ENCODE data around the gene DOCK9.

Gene DOCK9

DNA sequence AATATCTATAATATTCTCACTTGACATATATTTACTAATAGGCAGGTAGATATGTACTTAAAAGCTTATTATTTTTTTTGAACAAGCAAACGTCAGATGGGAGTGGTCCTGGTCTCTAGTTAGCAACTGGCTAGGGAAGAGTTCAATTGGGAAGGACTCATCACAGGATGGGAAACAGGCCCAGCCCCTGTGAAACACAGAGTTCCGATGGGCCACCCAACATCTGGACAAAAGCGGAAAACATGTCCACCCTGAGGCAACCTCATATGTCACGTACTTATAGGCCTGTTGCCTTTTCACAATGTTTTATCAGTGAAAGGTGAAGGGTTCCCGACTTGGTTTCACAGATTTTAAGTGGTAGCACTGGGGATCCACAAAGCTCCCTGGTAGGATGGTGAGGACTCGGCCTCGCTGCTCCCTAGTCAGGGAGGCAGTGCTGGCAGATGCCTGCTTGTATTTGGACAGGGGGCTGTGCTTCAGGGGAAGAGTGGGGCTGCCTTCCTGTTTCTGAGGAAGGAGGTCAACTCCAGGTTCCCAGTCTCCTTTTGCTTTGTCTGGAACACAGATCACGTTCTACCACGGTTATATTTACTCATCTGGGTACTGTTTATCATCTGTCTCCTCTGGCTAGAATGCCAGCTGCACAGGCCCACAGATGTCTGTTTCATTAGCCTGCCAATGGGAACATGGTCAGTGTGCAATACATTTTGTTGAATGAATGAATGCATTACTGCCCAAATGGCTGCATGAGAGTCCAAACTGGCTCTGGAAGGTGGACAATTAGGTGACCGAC lies 176.0 kb downstream of the DOCK9 start:
- FAIRE-seq: no peak
- no peak for DNase-seq (ENCODE audit: low spot score)

DNA sequence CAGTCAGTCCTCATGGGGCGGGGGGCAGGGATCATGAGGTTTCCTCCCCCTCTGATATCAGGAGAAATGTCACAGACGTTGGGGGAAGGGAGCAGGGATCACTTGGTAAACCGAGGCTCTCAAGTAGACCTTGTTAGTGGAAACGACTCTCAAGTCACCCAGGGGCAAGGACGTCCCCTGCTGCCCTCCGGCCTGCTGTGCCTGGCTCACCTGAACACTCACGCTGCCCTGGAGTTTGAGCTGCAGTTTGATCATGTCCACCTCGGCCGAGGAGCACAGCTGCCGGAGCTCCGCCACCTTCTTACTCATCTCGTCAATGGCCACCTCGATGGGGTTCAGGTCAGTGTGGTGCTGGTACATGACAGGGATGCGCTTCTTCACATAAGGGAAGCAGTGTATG lies 177.8 kb downstream of the DOCK9 start:
- DNase-seq (ENCODE audit: low spot score) (no peak), FAIRE-seq (no peak)

GRCh38 chr13:98798849-98799645 lies 178.8 kb downstream of the DOCK9 start:
- DNase-seq (ENCODE audit: low spot score): no peak
- FAIRE-seq: no peak

DNA sequence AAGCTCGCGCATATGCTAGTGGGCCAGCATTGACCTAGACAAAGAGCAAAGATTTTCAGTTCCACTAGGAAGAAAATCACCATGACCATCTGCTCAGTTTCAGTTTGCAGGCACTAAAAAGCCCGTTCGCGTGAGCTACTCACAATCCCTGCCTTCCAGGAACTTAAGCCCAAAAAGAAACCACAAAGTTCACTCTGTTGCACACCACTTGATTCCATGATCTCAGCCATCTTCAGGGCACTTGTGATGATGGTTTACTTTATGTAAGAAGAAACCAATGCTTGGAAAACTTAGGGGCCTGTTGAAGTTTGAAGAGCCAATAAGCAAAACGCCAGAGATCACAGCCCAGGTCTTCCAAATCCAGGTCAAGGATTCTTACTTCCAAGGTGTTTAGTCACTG lies 180.4 kb downstream of the DOCK9 start:
- no peak for FAIRE-seq
- DNase-seq (ENCODE audit: low spot score): no peak

GRCh38 chr13:98796798-98797197 lies 181.1 kb downstream of the DOCK9 start:
- FAIRE-seq (no peak), DNase-seq (ENCODE audit: low spot score) (no peak)

DNA sequence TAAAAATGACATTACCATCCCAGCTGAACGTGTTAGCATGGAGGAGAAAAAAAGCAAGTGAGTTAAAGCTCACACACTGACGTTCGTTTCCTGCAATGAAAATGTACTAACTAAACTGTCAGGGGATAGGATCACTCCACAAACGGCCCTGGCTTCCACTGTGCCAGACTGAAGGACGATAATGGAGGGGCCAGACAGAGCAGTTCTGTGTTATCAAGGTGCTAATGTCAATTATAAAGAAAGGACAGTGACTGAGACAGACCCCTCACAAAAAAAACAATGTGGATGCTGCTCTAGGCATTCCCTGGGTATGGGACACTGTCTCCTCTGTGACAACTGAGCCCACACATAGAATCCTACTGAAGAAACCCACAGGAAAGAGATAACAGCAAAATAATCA lies 181.7 kb downstream of the DOCK9 start:
- FAIRE-seq: no peak
- DNase-seq (ENCODE audit: low spot score): no peak

DNA sequence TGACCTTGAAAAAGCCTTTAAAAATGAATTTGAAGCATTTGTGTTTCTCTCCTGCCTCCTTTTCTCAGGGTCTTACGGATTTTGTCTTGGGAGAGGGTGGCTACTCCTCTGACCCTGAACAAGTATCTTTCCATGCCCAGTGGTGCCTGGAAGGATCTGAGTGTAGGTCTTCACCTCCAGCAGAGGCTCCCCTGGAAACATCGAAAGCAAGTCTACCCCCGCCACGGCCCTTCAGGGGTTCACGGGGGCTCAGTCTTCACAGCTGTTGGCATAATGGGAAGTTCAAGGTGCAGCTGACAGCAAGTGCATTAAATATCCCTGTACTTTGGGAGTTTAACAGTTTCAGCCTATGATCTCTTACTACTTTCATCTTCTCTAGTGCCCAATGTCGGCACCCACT lies 182.6 kb downstream of the DOCK9 start:
- DNase-seq (ENCODE audit: low spot score) (no peak), FAIRE-seq (no peak)

DNA sequence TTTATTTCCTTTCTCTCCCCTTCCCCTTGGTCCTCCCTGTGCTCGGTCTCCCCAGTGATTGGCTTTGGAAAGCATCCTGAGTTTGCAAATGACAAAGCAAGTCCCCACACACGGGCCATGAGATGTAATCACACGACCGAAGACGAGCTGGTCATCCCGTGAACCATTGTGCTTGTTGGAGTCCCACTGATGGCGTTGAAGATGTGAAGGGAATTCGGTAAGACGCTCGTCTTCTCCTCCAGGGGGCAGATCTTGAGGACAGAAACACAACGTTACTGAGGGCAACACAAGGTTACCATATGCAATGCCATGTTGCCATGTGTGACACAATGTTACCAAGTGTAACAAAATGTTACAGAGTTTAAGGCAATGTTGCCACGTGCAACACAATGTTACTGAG lies 183.4 kb downstream of the DOCK9 start:
- DNase-seq (ENCODE audit: low spot score): no peak
- FAIRE-seq: no peak

GRCh38 chr13:98792785-98793495 lies 184.9 kb downstream of the DOCK9 start:
- FAIRE-seq: no peak
- DNase-seq (ENCODE audit: low spot score): no peak

DNA sequence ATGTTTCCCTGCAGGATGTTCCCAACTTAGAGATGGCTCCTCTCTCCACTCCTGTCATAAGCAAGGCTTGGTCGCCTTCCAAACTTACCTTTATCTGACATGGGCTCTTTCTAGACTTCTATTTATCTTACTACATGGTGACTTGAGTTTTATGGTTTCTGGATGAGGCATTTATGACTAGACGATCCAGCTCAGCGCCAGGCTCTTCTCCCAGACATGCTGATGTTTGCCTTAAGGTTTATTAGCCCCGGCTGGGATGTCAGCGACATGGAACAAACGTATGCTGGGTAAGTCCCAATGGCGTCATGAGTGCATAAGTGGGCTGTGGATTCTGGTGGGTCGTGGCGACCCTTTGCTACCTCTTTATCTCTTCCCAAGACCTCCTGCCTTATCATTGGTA lies 185.5 kb downstream of the DOCK9 start:
- no peak for FAIRE-seq
- DNase-seq (ENCODE audit: low spot score): no peak

DNA sequence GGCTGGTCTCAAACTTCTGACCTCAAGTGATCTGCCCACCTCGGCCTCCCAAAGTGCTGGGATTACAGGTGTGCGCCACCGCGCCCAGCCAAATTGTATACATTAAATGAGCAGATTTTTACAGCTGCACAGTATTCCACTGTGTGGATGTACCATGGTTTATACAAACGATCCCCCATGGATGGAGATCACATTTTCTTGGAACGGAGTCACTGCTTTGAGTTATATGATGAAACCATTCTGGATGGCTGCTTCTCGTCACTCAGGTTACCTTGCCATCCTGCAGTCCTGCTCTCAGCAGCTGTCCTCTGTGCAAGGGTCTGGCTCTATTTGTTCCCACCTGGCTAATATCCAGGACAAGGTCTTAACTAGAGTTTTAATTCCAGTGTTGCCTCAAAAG lies 186.3 kb downstream of the DOCK9 start:
- DNase-seq (ENCODE audit: low spot score) (no peak), FAIRE-seq (no peak)

- FAIRE-seq (no peak), DNase-seq (ENCODE audit: low spot score) (no peak)
Observed at GRCh38 chr13:98787996-98788395, 189.9 kb downstream of the DOCK9 start.

- no peak for FAIRE-seq
- no peak for DNase-seq (ENCODE audit: low spot score)
Observed at GRCh38 chr13:98787173-98787572, 190.7 kb downstream of the DOCK9 start.

GRCh38 chr13:98786023-98786422 lies 191.8 kb downstream of the DOCK9 start:
- FAIRE-seq: no peak
- no peak for DNase-seq (ENCODE audit: low spot score)

DNA sequence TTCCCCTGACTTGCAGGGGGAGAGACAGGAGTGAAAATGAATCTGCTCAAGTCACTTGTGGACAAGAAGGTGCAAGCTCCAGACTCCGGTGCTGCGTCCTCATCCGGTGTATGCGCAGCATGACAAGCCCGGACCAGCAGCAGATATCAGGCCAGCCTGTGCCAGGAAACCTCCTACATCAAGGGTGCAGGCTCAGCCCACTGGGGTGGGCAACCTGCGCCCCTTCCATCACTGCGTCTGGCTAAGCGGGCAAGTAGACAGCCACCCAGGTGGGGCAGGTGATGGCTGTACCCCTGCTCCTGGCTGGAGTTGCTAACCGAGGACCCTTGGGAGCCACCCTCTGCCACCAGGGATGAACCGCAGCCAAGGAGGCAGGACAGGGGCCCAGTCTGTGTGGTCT lies 192.5 kb downstream of the DOCK9 start:
- no peak for DNase-seq (ENCODE audit: low spot score)
- FAIRE-seq: no peak

- DNase-seq (ENCODE audit: low spot score): no peak
- no peak for FAIRE-seq
Observed at GRCh38 chr13:98784666-98785065, 193.2 kb downstream of the DOCK9 start.

DNA sequence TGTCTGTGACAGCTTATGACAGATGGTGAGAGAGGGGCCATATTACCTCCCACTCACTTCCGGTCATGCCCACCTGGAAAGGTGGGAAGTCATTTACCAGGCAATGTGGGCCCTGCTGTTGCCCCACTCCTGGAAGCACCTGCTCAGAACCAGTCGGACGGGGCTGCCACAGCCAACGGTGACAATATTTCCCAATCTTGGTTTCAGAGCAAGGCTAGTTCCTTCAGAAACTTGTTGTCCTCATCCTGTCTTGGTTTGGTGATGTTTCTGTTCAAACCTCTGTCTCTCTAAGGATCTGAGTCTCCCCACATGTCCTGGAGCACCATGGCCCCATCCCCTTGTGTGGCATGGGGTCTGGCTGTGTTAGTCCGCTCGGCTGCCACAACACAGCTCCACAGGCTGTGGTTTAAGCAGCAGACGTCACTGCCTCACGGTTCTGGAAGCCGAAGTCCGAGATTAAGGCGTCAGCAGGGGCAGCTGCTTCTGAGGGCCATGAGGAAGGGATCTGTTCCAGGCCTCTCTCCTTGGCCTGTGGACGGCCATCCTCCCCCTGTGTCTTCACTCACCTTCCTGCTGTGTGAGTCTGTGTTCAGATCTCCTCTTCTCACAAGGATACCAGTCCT lies 193.9 kb downstream of the DOCK9 start:
- FAIRE-seq: no peak

DNA sequence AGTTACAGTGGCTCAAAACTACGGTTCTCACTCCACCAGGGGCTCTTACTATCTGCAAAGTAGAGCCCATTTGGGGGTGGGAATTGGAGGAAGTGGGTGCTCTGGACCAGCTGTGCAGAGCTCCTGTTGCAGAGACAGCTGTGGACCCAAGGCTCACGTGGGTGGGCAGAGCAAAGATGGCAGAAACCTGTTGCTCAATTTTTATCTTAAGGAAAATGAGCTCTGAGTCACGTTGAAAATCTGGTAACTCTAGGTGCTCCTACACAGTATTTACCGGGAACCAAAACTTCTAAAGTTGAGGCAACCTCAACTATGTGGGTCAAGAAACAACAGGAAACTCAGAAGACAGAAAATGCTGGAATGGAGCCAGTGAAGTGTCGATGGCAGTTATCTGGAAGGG lies 195.2 kb downstream of the DOCK9 start:
- FAIRE-seq (no peak), DNase-seq (ENCODE audit: low spot score) (no peak)

More for the DNA sequence above, 193.9 kb downstream of the DOCK9 start:
- DNase-seq (ENCODE audit: low spot score): no peak

DNA sequence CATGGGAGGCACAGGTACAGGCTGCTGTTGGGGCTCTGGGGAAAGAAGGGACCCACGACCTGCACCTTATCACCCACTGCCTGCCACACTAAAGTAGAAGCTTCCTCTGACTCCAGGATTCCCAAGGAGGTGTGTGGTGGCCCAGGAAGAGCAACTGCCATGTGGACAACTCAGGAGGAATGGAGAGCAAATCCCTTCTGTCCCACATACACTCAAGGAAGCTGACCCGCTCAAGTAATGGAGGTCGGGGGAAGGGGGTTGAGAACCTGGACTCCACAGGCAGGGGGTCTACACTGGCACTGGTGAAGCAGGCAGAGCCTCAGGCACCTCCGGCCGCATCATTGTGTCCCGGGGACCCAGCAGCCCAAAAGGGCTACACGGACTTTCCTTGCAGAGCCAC lies 196.0 kb downstream of the DOCK9 start:
- DNase-seq (ENCODE audit: low spot score): no peak
- FAIRE-seq: no peak

- FAIRE-seq (no peak), DNase-seq (ENCODE audit: low spot score) (no peak)
Observed at GRCh38 chr13:98781470-98781869, 196.4 kb downstream of the DOCK9 start.

- no peak for FAIRE-seq
- no peak for DNase-seq (ENCODE audit: low spot score)
Observed at GRCh38 chr13:98781045-98781444, 196.8 kb downstream of the DOCK9 start.

DNA sequence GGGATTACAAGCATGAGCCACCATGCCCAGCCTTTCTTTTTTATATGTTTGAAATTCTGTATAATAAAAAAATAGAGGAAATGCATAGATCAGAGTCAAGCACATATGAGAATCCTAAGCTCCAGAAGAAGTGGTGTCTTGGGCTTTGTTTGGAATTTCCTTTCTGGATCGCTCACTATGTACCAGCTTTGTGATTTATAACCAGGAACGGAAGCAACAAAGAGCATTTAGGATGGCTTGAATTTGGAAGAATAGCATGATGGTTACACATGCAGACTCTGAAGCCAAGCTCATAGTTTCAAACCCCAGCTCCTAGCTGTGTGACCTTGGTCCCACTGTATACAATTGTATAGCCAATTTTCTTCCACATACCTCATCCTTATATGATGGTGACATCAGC lies 197.4 kb downstream of the DOCK9 start:
- DNase-seq (ENCODE audit: low spot score) (no peak), FAIRE-seq (no peak)

All from RCC 7860 (cell line).